Neural cell (in vitro differentiated cells): ENCODE measurements around the gene TMEM131. TPM values are rescaled to one million over a fixed set of nuclear protein-coding genes. Genes with fewer than 3 reads are reported as not detected.

Source experiments
- H2AFZ ChIP-seq: fragments of 200-600, 300-800 bp; sonication (generic), shearing (Covaris generic); 2 replicates; pipeline ENCODE4 v1.6.0; 2014; ENCODE audit warnings: low read depth, mild to moderate bottlenecking, antibody characterized with exemption, low read length, moderate library complexity
- H3F3A ChIP-seq: fragments of 200-600 bp; shearing (Covaris generic); 2 replicates; pipeline ENCODE4 v1.6.1; 2016; ENCODE audit warnings: mild to moderate bottlenecking, moderate library complexity, mixed read lengths, antibody characterized with exemption, low read length; ENCODE audit not compliant: insufficient read depth, poor library complexity, severe bottlenecking
- H3K27ac ChIP-seq: fragments of 200-600, 300-800 bp; sonication (generic), shearing (Covaris generic); 2 replicates; pipeline ENCODE4 v1.5.1; 2014; ENCODE audit warnings: mild to moderate bottlenecking, low read length, moderate library complexity
- H3K27me3 ChIP-seq: fragments of 300-800, 200-600 bp; sonication (generic), shearing (Covaris generic); 2 replicates; pipeline ENCODE4 v1.6.0; 2014; ENCODE audit warnings: mild to moderate bottlenecking, low read depth, low read length, moderate library complexity; ENCODE audit not compliant: insufficient read depth
- H3K36me3 ChIP-seq: fragments of 300-800, 200-600 bp; sonication (generic), shearing (Covaris generic); 2 replicates; pipeline ENCODE4 v1.5.1; 2014; ENCODE audit warnings: mild to moderate bottlenecking, antibody characterized with exemption, low read length, moderate library complexity; ENCODE audit not compliant: insufficient read depth
- H3K4me2 ChIP-seq: fragments of 300-800, 200-600 bp; sonication (generic), shearing (Covaris generic); 2 replicates; pipeline ENCODE4 v1.6.0; 2014; ENCODE audit warnings: mild to moderate bottlenecking, low read length
- H3K4me3 ChIP-seq: fragments of 300-800, 200-600 bp; sonication (generic), shearing (Covaris generic); 2 replicates; pipeline ENCODE4 v1.5.1; 2014; ENCODE audit warnings: mild to moderate bottlenecking, low read length, moderate library complexity
- H3K79me2 ChIP-seq: fragments of 200-600 bp; shearing (Covaris generic); replicated peaks from 2 replicates; pipeline ENCODE4 v1.6.0; 2014; ENCODE audit warnings: mild to moderate bottlenecking, low read length, moderate library complexity; ENCODE audit not compliant: insufficient read depth
- H3K9ac ChIP-seq: fragments of 300-800, 200-600 bp; sonication (generic), shearing (Covaris generic); 2 replicates; pipeline ENCODE4 v1.6.1; 2016; ENCODE audit warnings: mild to moderate bottlenecking, low read length, mixed read lengths
- H3K9me2 ChIP-seq: fragments of 200-600 bp; shearing (Covaris generic); 2 replicates; pipeline ENCODE4 v1.6.1; 2016; ENCODE audit warnings: mild to moderate bottlenecking, low read length, mixed read lengths; ENCODE audit not compliant: insufficient read depth
- H3K9me3 ChIP-seq: fragments of 200-600, 300-800 bp; sonication (generic), shearing (Covaris generic); 2 replicates; pipeline ENCODE4 v1.6.1; 2016; ENCODE audit warnings: mild to moderate bottlenecking, mixed run types, low read length, moderate library complexity, mixed read lengths
- H4K20me1 ChIP-seq: fragments of 200-600 bp; shearing (Covaris generic); 2 replicates; pipeline ENCODE4 v1.6.1; 2016; ENCODE audit warnings: mild to moderate bottlenecking, mixed run types; ENCODE audit not compliant: insufficient read depth
- EP300 ChIP-seq: fragments of 450-650 bp; conservative IDR thresholded peaks from 2 replicates; pipeline ENCODE4 v1.6.1; 2014; ENCODE audit warnings: antibody characterized with exemption, mild to moderate bottlenecking, moderate library complexity; ENCODE audit not compliant: poor library complexity, severe bottlenecking
- EZH2 ChIP-seq: fragments of 200-600, 300-800 bp; shearing (Covaris generic), sonication (generic); IDR thresholded peaks from 2 replicates; pipeline ENCODE4 v1.6.1; 2014; ENCODE audit warnings: antibody characterized with exemption, low read length, borderline replicate concordance, mild to moderate bottlenecking; ENCODE audit not compliant: insufficient read depth, poor library complexity, severe bottlenecking
- MXI1 ChIP-seq: fragments of 450-650 bp; conservative IDR thresholded peaks from 2 replicates; pipeline ENCODE4 v1.6.1; 2014; ENCODE audit warnings: antibody characterized with exemption, mild to moderate bottlenecking; ENCODE audit not compliant: poor library complexity, severe bottlenecking
- POLR2AphosphoS5 ChIP-seq: IDR thresholded peaks from 2 replicates; pipeline ENCODE4 v1.6.1; 2012
- RAD21 ChIP-seq: fragments of 450-650 bp; conservative IDR thresholded peaks from 2 replicates; pipeline ENCODE4 v1.6.1; 2014; ENCODE audit warnings: antibody characterized with exemption, mild to moderate bottlenecking, moderate library complexity
- SMC3 ChIP-seq: fragments of 450-650 bp; conservative IDR thresholded peaks from 2 replicates; pipeline ENCODE4 v1.6.1; 2014; ENCODE audit warnings: antibody characterized with exemption, mild to moderate bottlenecking, moderate library complexity; ENCODE audit not compliant: poor library complexity
- TAF1 ChIP-seq: IDR thresholded peaks from 2 replicates; pipeline ENCODE4 v1.6.1; 2012; ENCODE audit warnings: low read depth
- polyA plus RNA-seq: library from polyadenylated mRNA; depleted of rRNA; stranded (reverse); fragments of >200 nt; gene quantifications from 2 replicates; pipeline ENCODE4 v1.2.3, GENCODE V29; 2014
- TF ChIP-seq, protein P1 (sequence below): IDR thresholded peaks from 2 replicates; pipeline ENCODE4 v1.6.1; 2012; ENCODE audit warnings: borderline replicate concordance
- TF ChIP-seq, protein P2 (sequence below): fragments of 450-650 bp; IDR thresholded peaks from 2 replicates; pipeline ENCODE4 v1.5.1; 2014; ENCODE audit warnings: antibody characterized with exemption, mild to moderate bottlenecking, moderate library complexity; ENCODE audit not compliant: poor library complexity, severe bottlenecking

Gene TMEM131
- polyA plus RNA-seq, 1 donor from 2014 or later = 9.6 TPM

DNA sequence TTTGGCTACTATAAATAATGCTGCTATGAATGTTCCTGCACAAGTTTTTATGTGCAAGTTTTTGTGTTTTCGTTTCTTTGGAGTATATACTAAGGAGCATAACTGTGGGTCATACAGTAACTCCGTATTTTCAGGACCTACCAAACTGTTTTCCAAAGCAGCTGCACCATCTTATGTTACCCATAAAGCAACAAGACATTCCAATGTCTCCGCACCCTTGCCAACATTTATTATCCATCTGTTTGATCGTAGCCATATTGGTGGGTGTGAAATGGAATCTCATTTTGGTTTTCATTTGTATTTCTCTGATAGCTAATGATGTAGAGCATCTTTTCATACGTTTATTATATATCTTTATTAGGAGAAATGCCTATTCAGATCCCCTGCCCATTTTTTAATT is 13.8 kb downstream of the TMEM131 start:
- Histone ChIP-seq H3K9me2 (no peaks in the 10 kb centered on the region), H2AFZ (no peak overlapping the region), H3K36me3 (no peaks in the 10 kb centered on the region), H3K4me2 (no peak overlapping the region), H4K20me1 (no peaks in the 10 kb centered on the region), H3K27ac (no peak overlapping the region), H3K79me2 (peaks cover 64% of the 10 kb centered on the region), H3K9ac (no peak overlapping the region), H3K27me3 (no peaks in the 10 kb centered on the region), H3K9me3 (peaks cover 8% of the 10 kb centered on the region), H3K4me3 (no peak overlapping the region), H3F3A (no peaks in the 10 kb centered on the region)
- TF ChIP-seq TAF1 (no peak), EP300 (no peak), EZH2 (no peak), POLR2AphosphoS5 (no peak)
- TF ChIP-seq, protein P1, sequence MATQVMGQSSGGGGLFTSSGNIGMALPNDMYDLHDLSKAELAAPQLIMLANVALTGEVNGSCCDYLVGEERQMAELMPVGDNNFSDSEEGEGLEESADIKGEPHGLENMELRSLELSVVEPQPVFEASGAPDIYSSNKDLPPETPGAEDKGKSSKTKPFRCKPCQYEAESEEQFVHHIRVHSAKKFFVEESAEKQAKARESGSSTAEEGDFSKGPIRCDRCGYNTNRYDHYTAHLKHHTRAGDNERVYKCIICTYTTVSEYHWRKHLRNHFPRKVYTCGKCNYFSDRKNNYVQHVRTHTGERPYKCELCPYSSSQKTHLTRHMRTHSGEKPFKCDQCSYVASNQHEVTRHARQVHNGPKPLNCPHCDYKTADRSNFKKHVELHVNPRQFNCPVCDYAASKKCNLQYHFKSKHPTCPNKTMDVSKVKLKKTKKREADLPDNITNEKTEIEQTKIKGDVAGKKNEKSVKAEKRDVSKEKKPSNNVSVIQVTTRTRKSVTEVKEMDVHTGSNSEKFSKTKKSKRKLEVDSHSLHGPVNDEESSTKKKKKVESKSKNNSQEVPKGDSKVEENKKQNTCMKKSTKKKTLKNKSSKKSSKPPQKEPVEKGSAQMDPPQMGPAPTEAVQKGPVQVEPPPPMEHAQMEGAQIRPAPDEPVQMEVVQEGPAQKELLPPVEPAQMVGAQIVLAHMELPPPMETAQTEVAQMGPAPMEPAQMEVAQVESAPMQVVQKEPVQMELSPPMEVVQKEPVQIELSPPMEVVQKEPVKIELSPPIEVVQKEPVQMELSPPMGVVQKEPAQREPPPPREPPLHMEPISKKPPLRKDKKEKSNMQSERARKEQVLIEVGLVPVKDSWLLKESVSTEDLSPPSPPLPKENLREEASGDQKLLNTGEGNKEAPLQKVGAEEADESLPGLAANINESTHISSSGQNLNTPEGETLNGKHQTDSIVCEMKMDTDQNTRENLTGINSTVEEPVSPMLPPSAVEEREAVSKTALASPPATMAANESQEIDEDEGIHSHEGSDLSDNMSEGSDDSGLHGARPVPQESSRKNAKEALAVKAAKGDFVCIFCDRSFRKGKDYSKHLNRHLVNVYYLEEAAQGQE = no peak

DNA sequence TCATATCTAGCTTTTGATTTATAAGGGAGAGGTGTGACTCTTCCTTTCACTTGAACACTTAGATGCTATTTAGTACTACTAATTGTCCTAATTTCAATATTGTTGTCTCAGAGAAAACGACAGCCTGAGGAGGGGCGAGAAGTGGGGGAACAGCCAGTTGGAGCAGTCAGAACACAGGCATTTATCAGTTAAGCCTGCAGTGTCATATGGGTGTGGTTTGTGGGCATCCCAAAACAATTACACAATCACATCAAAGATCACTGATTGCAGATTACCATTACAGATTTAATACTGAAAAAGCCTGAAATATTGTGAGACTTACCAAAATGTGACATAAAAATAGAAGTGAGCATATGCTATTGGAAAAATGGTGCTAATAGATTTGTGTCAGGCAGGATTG is 15.8 kb downstream of the TMEM131 start:
- Histone ChIP-seq H2AFZ (no peak overlapping the region), H3K9ac (no peak overlapping the region), H3K9me2 (no peaks in the 10 kb centered on the region), H3K79me2 (peaks cover 62% of the 10 kb centered on the region), H4K20me1 (no peaks in the 10 kb centered on the region), H3F3A (no peaks in the 10 kb centered on the region), H3K27me3 (no peaks in the 10 kb centered on the region), H3K4me2 (no peak overlapping the region), H3K4me3 (no peak overlapping the region), H3K36me3 (no peaks in the 10 kb centered on the region), H3K9me3 (peaks cover 8% of the 10 kb centered on the region), H3K27ac (no peak overlapping the region)
- TF ChIP-seq, protein P2, sequence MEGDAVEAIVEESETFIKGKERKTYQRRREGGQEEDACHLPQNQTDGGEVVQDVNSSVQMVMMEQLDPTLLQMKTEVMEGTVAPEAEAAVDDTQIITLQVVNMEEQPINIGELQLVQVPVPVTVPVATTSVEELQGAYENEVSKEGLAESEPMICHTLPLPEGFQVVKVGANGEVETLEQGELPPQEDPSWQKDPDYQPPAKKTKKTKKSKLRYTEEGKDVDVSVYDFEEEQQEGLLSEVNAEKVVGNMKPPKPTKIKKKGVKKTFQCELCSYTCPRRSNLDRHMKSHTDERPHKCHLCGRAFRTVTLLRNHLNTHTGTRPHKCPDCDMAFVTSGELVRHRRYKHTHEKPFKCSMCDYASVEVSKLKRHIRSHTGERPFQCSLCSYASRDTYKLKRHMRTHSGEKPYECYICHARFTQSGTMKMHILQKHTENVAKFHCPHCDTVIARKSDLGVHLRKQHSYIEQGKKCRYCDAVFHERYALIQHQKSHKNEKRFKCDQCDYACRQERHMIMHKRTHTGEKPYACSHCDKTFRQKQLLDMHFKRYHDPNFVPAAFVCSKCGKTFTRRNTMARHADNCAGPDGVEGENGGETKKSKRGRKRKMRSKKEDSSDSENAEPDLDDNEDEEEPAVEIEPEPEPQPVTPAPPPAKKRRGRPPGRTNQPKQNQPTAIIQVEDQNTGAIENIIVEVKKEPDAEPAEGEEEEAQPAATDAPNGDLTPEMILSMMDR = no peak
- TF ChIP-seq TAF1 (no peak), SMC3 (no peak), EP300 (no peak), MXI1 (no peak)

DNA sequence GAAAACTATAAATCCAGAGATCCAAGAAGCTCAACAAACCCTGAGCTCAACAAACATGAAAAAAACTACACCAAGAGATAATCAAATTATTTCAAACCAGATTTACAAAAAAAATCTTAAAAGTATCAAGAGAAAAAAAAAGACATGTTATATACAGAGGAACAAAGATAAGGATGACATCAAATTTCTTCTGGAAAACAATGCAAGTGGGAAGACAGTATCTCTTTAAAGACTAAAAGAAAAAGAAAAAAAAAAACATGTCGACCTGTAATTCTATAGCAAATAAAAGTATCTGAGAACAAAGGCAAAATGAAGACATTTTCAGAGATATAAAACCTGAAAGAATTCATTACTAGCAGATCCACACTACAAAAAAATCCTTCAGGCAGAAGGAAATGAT is 21.3 kb downstream of the TMEM131 start:
- H3K27ac ChIP-seq = no peak overlapping the region
- H3K9ac ChIP-seq = no peak overlapping the region
- H3K79me2 ChIP-seq = peaks cover 76% of the 10 kb centered on the region
- H3K27me3 ChIP-seq = no peaks in the 10 kb centered on the region
- no peak overlapping the region for H2AFZ ChIP-seq
- H4K20me1 ChIP-seq = no peaks in the 10 kb centered on the region
- no peak for TF ChIP-seq EP300
- TF ChIP-seq, protein P2 = no peak
- TF ChIP-seq MXI1 = no peak
- TF ChIP-seq EZH2 = no peak
- no peak for TF ChIP-seq SMC3
- no peak for TF ChIP-seq TAF1
- no peak for TF ChIP-seq POLR2AphosphoS5
- TF ChIP-seq, protein P1 = no peak
- TF ChIP-seq RAD21 = no peak
- H3K4me3 ChIP-seq = no peak overlapping the region
- H3F3A ChIP-seq = no peaks in the 10 kb centered on the region
- H3K9me2 ChIP-seq = no peaks in the 10 kb centered on the region
- H3K9me3 ChIP-seq = peaks cover 6% of the 10 kb centered on the region
- H3K36me3 ChIP-seq = no peaks in the 10 kb centered on the region
- no peak overlapping the region for H3K4me2 ChIP-seq
